GM23248 (cell line): ENCODE results near the gene PPP1R13B.

Source experiments
- EZH2 ChIP-seq: fragments of 200-600 bp; sonication (generic); IDR thresholded peaks from 2 replicates; pipeline ENCODE4 v1.6.1; 2018; ENCODE audit warnings: antibody characterized with exemption, mild to moderate bottlenecking; ENCODE audit not compliant: insufficient read depth, poor library complexity, severe bottlenecking
- EZH2phosphoT487 ChIP-seq: fragments of 200-600 bp; sonication (generic); IDR thresholded peaks from 2 replicates; pipeline ENCODE4 v1.6.1; 2018; ENCODE audit warnings: antibody characterized with exemption, moderate library complexity, mild to moderate bottlenecking, low read depth; ENCODE audit not compliant: insufficient read depth

- no peak for TF ChIP-seq EZH2
- TF ChIP-seq EZH2phosphoT487: no peak
Observed at GRCh38 chr14:103738701-103739451, 108.5 kb downstream of the PPP1R13B start.
